Activated CD4-positive, alpha-beta T cell treated with anti-CD3 and anti-CD28 coated beads, Interleukin-2, amount 50 U/mL, for 4 hours (primary cell): ENCODE data around the gene OBI1.
A peak's percentile ranks its signal among the peaks of the same experiment; 100 is the strongest.

Experiments used
- DNase-seq, 2 experiments: peaks; one replicate each; pipeline ENCODE4 v3.0.0-alpha.2; 2020

The OBI1 gene

GRCh38 chr13:78638216-78638615, 20.7 kb downstream of the OBI1 start:
- no peak for DNase-seq

GRCh38 chr13:78636495-78636894, 22.5 kb downstream of the OBI1 start:
- no peak for DNase-seq

GRCh38 chr13:78632996-78633395, 26.0 kb downstream of the OBI1 start:
- no peak for DNase-seq

- no peak for DNase-seq
These were observed 27.9 kb downstream of the OBI1 start for GRCh38 chr13:78631077-78631476.

- no peak for DNase-seq
These were observed 28.4 kb downstream of the OBI1 start for GRCh38 chr13:78630511-78630910.

- no peak for DNase-seq
These were observed 33.6 kb downstream of the OBI1 start for GRCh38 chr13:78625384-78625783.

GRCh38 chr13:78623132-78623531, 35.8 kb downstream of the OBI1 start:
- DNase-seq, result no peak

- no peak for DNase-seq
These were observed 38.0 kb downstream of the OBI1 start for GRCh38 chr13:78620936-78621470.

- DNase-seq, result no peak
These were observed 40.5 kb downstream of the OBI1 start for GRCh38 chr13:78618411-78618810.

- no peak for DNase-seq
These were observed 47.9 kb downstream of the OBI1 start for GRCh38 chr13:78611040-78611439.

- DNase-seq, result no peak
These were observed 48.5 kb downstream of the OBI1 start for GRCh38 chr13:78610381-78610883.

- no peak for DNase-seq
These were observed 49.3 kb downstream of the OBI1 start for GRCh38 chr13:78609464-78610205.

- no peak for DNase-seq
These were observed 50.1 kb downstream of the OBI1 start for GRCh38 chr13:78608688-78609463.

GRCh38 chr13:78608252-78608687, 50.7 kb downstream of the OBI1 start:
- no peak for DNase-seq

- no peak for DNase-seq
These were observed 51.3 kb downstream of the OBI1 start for GRCh38 chr13:78607409-78608251.

- DNase-seq, result no peak
These were observed 52.2 kb downstream of the OBI1 start for GRCh38 chr13:78606471-78607408.

- no peak for DNase-seq
These were observed 54.0 kb downstream of the OBI1 start for GRCh38 chr13:78604782-78605611.

- peak; percentile 34 to 46 for DNase-seq
These were observed 55.6 kb downstream of the OBI1 start, which contains the start of gene POU4F1 for GRCh38 chr13:78603240-78603957. POU4F1 (minus strand) TSS chr13:78603552; CDS start chr13:78603326, 226 bp downstream.

GRCh38 chr13:78602561-78603239, 56.3 kb downstream of the OBI1 start:
- DNase-seq, result no peak
